Coronary artery (tissue), 2 donors: ENCODE measurements around the gene IGF2BP3.

ENCODE experiments used
- DNase-seq: peaks from one replicate; pipeline ENCODE4 v3.0.0-alpha.2; 2017; ENCODE audit warnings: low spot score
- H3K27ac ChIP-seq, 2 donors: fragments of 200-600 bp; sonication (generic); one replicate each; pipeline ENCODE4 v1.5.1; 2016 to 2019
- H3K4me3 ChIP-seq: fragments of 200-600 bp; sonication (generic); 2 replicates; pipeline ENCODE4 v1.5.1; 2016; ENCODE audit warnings: mild to moderate bottlenecking, moderate library complexity
- TF ChIP-seq, protein P1 (sequence below): fragments of 200-600 bp; sonication (generic); IDR thresholded peaks from one replicate; pipeline ENCODE4 v1.5.1; 2019; ENCODE audit warnings: antibody characterized with exemption

The IGF2BP3 gene

DNA sequence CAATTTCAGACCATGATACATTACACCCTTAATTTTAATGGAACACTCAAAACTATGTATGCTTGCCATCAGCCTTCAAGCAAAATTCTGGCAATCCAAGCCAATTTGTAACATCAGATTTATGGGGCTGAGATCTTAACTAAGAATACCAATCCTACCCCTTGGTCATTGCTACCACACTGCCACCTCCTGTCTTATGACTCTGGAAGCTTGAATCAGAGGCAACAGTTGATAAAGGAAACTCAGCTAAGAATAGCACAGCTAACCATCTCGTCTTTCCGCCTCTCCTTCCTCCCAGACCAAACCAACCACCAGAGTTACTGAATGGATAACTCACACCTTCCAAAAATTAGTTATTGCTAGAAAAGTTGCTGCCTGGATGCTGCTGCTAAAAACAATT is 7.4 kb downstream of the IGF2BP3 start:
- no peak overlapping the region for H3K4me3 ChIP-seq
- TF ChIP-seq, protein P1, sequence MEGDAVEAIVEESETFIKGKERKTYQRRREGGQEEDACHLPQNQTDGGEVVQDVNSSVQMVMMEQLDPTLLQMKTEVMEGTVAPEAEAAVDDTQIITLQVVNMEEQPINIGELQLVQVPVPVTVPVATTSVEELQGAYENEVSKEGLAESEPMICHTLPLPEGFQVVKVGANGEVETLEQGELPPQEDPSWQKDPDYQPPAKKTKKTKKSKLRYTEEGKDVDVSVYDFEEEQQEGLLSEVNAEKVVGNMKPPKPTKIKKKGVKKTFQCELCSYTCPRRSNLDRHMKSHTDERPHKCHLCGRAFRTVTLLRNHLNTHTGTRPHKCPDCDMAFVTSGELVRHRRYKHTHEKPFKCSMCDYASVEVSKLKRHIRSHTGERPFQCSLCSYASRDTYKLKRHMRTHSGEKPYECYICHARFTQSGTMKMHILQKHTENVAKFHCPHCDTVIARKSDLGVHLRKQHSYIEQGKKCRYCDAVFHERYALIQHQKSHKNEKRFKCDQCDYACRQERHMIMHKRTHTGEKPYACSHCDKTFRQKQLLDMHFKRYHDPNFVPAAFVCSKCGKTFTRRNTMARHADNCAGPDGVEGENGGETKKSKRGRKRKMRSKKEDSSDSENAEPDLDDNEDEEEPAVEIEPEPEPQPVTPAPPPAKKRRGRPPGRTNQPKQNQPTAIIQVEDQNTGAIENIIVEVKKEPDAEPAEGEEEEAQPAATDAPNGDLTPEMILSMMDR, result no peak
- no peak overlapping the region for H3K27ac ChIP-seq
- no peak for DNase-seq

DNA sequence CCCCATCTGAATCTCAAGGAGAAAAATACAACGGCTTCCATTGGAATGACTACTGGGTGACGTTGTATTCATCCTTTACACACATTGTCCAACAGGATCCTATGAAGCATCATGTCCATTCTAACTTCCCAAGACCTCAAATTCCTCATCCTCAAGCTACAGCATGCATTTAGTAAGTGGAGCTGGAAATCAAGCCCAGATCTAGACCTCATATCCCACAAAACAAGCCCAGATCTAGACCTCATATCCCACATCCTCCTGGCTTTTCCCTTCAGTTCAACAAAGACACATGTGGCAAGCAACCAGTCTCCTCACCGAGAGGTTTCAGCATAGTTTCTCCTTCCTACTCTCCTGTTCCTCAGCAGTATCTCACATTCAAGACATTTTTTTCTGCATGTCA is 12.2 kb downstream of the IGF2BP3 start:
- Histone ChIP-seq H3K4me3 (no peak overlapping the region), H3K27ac (no peak overlapping the region)
- DNase-seq, result no peak
- TF ChIP-seq, protein P1, result no peak

DNA sequence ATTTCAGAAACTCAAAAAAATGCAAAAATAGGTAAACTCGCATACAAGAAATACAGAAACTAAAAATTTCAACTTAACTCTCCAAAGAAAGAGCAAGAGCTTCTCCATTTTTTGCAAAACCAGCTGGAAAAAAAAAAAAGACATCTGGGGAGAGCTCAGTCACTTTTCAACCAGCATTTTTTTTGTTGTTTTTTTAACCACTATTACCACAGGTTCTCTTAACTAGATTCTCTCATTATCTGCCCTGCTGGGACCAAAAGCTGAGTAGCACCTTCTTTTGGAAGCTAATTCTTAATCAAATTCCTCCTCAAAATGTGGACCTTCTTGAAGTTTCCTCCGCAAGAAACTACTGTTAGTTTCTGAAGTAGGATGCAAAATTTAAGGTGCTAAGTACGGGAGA is 14.2 kb downstream of the IGF2BP3 start:
- no peak overlapping the region for H3K4me3 ChIP-seq
- DNase-seq, result no peak
- TF ChIP-seq, protein P1, result no peak
- no peak overlapping the region for H3K27ac ChIP-seq

DNA sequence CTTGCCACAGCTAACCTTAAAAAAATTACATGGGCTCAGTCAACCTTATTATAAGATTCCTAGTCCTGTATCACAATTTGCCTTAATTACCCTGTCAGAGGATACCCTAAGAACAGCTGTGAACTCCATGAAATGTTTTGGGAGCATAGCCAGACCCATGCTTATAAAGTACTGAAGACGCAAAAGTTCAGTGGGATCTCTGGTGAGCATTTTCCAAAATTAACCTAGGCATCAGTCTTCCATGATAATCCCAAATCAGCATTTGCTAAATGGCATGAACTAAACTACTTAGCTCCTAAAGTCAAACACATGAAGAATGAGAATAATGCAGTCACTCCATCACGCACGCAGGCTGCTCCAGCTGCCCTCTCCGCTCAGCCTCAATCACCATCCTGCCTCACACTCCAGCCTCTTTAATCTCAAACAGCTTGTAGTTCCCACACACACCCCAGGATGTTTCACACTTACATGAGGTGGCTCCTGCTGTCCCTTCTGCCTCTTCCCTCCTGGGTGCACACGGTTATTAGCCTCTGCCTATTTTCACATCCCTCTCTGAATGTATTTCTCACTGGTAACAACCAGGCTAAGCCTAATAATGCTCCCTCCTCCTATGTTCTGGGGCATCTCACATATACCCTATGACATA is 15.3 kb downstream of the IGF2BP3 start:
- TF ChIP-seq, protein P1, result no peak
- no peak overlapping the region for H3K4me3 ChIP-seq

DNA sequence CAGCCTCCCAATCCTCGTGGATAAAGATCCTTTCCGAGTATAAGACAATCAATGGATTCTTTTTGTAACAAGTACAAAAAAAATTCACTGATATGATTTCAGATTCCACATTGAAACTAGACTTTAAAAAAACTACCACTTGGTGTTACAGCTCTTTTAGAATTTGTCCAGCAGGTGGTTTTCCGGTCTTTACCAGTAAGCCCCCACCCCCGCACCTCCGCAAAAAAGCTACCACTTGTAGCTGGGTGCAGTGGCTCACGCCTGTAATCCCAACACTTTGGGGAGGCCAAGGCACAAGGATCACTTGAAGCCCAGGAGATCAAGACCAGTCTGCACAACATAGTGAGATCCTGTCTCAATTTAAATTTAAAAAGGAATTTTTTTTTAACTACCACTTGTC is 19.8 kb downstream of the IGF2BP3 start:
- TF ChIP-seq, protein P1, result no peak
- DNase-seq, result no peak
- Histone ChIP-seq H3K4me3 (no peak overlapping the region), H3K27ac (no peak overlapping the region)

More for the DNA sequence above, 15.3 kb downstream of the IGF2BP3 start:
- no peak overlapping the region for H3K27ac ChIP-seq
- DNase-seq, result no peak

DNA sequence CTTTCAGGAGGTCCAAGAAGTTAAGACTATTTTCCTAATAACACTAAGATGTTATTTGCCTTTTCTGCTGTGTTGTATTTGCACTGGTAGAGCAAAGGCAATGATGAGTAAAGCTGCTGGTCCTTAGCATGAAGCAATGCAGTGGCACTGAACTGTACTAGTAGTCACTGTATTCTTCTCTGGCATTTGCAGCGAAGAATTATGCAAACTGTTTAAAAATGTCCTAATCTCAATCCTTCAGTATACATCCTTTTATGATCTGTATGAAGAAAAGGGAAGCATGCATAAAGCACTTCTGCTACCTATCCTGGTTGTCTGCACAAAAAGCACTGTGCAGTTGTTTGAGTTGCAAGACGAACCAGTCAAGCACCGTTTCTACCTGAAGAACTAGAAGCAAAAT is 20.4 kb downstream of the IGF2BP3 start:
- TF ChIP-seq, protein P1, result no peak
- DNase-seq, result no peak
- no peak overlapping the region for H3K27ac ChIP-seq
- H3K4me3 ChIP-seq, result no peak overlapping the region

DNA sequence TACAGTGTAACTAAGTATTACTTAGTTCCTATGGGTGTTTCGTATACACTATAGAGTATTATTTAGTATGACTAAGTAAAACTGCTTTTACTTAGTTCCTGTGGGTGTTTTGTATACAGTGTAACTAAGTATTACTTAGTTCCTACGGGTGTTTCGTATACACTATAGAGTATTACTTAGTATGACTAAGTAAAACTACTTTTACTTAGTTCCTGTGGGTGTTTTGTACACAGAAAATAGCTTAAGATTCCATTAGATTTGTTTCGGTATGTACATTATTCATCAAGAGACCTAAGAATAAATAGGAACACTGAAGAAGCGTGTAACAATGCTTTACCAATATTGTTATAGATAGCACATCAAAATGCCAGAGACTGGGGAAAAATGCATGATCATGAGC is 25.0 kb downstream of the IGF2BP3 start:
- no peak overlapping the region for H3K27ac ChIP-seq
- DNase-seq, result no peak
- H3K4me3 ChIP-seq, result no peak overlapping the region
- TF ChIP-seq, protein P1, result no peak
